H1 (cell line): ENCODE data around the gene TAPBPL. TPM values are rescaled to one million over a fixed set of nuclear protein-coding genes. Genes with fewer than 3 reads are reported as not detected.

Experiments used
- CTCF ChIA-PET: fragments of 300-600 bp; sonication (Branson Sonifier 250); formaldehyde crosslinking; loops from one replicate; lab custom pipeline; 2021; ENCODE audit not compliant: partially characterized antibody; lab: Charles Lee
- POLR2A ChIA-PET: fragments of 300-600 bp; sonication (Branson Sonifier 250); formaldehyde crosslinking; loops from one replicate; lab custom pipeline; 2021; ENCODE audit warnings: inconsistent platforms; ENCODE audit not compliant: partially characterized antibody; lab: Charles Lee
- DNase-seq, 2 experiments: peaks; one replicate each; pipeline versions ENCODE4 v3.0.0 to v3.0.0-alpha.2; 2010 to 2022; ENCODE audit warnings: low spot score in 2 of 2, low read depth in 1 of 2, mixed read lengths in 1 of 2
- FAIRE-seq: peaks from 2 replicates; lab custom pipeline; 2011; peaks lifted over from hg19 to GRCh38; lab: Jason Lieb, UNC
- H2AFZ ChIP-seq: 2 replicates; pipeline ENCODE4 v1.8.1; 2012; ENCODE audit warnings: low read length, inconsistent platforms
- H2AK5ac ChIP-seq: 2 replicates; pipeline ENCODE4 v1.6.1; 2013; ENCODE audit warnings: low read depth, low read length
- H2BK120ac ChIP-seq: replicated peaks from 2 replicates; pipeline ENCODE3; 2013; ENCODE audit warnings: low read depth, low read length, inconsistent platforms
- H2BK12ac ChIP-seq: 2 replicates; pipeline ENCODE4 v1.6.1; 2013; ENCODE audit warnings: low read depth, low read length
- H2BK15ac ChIP-seq: 2 replicates; pipeline ENCODE4 v1.6.1; 2013; ENCODE audit warnings: low read length
- H2BK20ac ChIP-seq: 2 replicates; pipeline ENCODE4 v1.6.1; 2013; ENCODE audit warnings: low read length
- H2BK5ac ChIP-seq: 2 replicates; pipeline ENCODE4 v1.6.1; 2013; ENCODE audit warnings: low read depth, low read length
- H3K14ac ChIP-seq: 2 replicates; pipeline ENCODE4 v1.6.1; 2013; ENCODE audit warnings: inconsistent platforms; ENCODE audit not compliant: insufficient read length
- H3K18ac ChIP-seq: 2 replicates; pipeline ENCODE4 v1.6.1; 2013; ENCODE audit warnings: low read length; ENCODE audit errors: extremely low read depth
- H3K23ac ChIP-seq: 2 replicates; pipeline ENCODE4 v1.6.1; 2013; ENCODE audit warnings: inconsistent platforms; ENCODE audit not compliant: insufficient read length
- H3K23me2 ChIP-seq: 2 replicates; pipeline ENCODE4 v1.6.1; 2013; ENCODE audit warnings: low read depth, low read length
- H3K27ac ChIP-seq: 2 replicates; pipeline ENCODE4 v1.6.1; 2011; ENCODE audit warnings: low read depth, low read length, inconsistent platforms
- H3K27me3 ChIP-seq, 4 experiments: replicated peaks in 1 of 4; 1 replicate in 1 of 4; 2 replicates in 3 of 4; pipeline versions ENCODE4 v1.6.1 to v1.8.1; 2011 to 2013; ENCODE audit warnings: low read length in 3 of 4, mild to moderate bottlenecking in 3 of 4, inconsistent platforms in 2 of 4, mixed read lengths in 2 of 4, moderate library complexity in 1 of 4; ENCODE audit not compliant: control insufficient read depth in 3 of 4, insufficient read depth in 3 of 4; ENCODE audit errors: extremely low read depth in 1 of 4
- H3K36me3 ChIP-seq, 4 experiments: 2 replicates each; pipeline versions ENCODE4 v1.6.1 to v1.8.1; 2011 to 2013; ENCODE audit warnings: mild to moderate bottlenecking in 4 of 4, low read length in 3 of 4, moderate library complexity in 2 of 4, control low read depth in 1 of 4, inconsistent platforms in 1 of 4; ENCODE audit not compliant: insufficient read depth in 4 of 4, control insufficient read depth in 2 of 4
- H3K4ac ChIP-seq: replicated peaks from 2 replicates; pipeline ENCODE3; 2013; ENCODE audit warnings: low read length, low read depth, mixed read lengths, inconsistent platforms; ENCODE audit not compliant: insufficient read length
- H3K4me1 ChIP-seq, 4 experiments: replicated peaks in 1 of 4; 1 replicate in 1 of 4; 2 replicates in 3 of 4; pipeline versions ENCODE4 v1.6.1 to v1.8.1; 2011 to 2013; ENCODE audit warnings: low read length in 3 of 4, inconsistent platforms in 2 of 4, mixed read lengths in 1 of 4; ENCODE audit not compliant: insufficient read depth in 4 of 4, control insufficient read depth in 3 of 4
- H3K4me2 ChIP-seq, 2 experiments: 2 replicates each; pipeline versions ENCODE4 v1.6.1 to v1.8.1; 2011 to 2013; ENCODE audit warnings: low read depth in 2 of 2, low read length in 2 of 2, control low read depth in 1 of 2, inconsistent platforms in 1 of 2, mild to moderate bottlenecking in 1 of 2; ENCODE audit not compliant: insufficient read depth in 1 of 2
- H3K4me3 ChIP-seq, 4 experiments: fragments of 200-600, 300-600 bp in 1 of 4; sonication (generic), shearing (Covaris generic), sonication (Bioruptor Twin) in 1 of 4; 2 replicates each; pipeline versions ENCODE4 v1.5.1 to v1.8.1; 2011 to 2016; ENCODE audit warnings: low read length in 4 of 4, low read depth in 3 of 4, control low read depth in 2 of 4, inconsistent platforms in 2 of 4, mild to moderate bottlenecking in 2 of 4, mixed read lengths in 1 of 4, moderate library complexity in 1 of 4; ENCODE audit not compliant: insufficient read depth in 2 of 4; ENCODE audit errors: extremely low read depth in 1 of 4
- H3K56ac ChIP-seq: replicated peaks from 2 replicates; pipeline ENCODE3; 2013; ENCODE audit warnings: low read depth, mild to moderate bottlenecking, mixed read lengths, low read length, inconsistent platforms; ENCODE audit not compliant: insufficient read length
- H3K79me1 ChIP-seq: 2 replicates; pipeline ENCODE4 v1.6.1; 2013; ENCODE audit warnings: low read depth, low read length, control low read depth
- H3K79me2 ChIP-seq, 2 experiments: 2 replicates each; pipeline versions ENCODE4 v1.6.1 to v1.8.1; 2012 to 2013; ENCODE audit warnings: low read length in 2 of 2, mild to moderate bottlenecking in 2 of 2, inconsistent platforms in 1 of 2; ENCODE audit not compliant: insufficient read depth in 2 of 2, control insufficient read depth in 1 of 2
- H3K9ac ChIP-seq, 4 experiments: replicated peaks in 1 of 4; 1 replicate in 1 of 4; 2 replicates in 3 of 4; pipeline versions ENCODE4 v1.6.1 to v1.8.1; 2011 to 2013; ENCODE audit warnings: low read depth in 3 of 4, low read length in 3 of 4, control low read depth in 2 of 4, mild to moderate bottlenecking in 2 of 4, moderate library complexity in 2 of 4, inconsistent platforms in 1 of 4; ENCODE audit errors: extremely low read depth in 1 of 4
- H3K9me3 ChIP-seq, 2 experiments: 2 replicates each; pipeline versions ENCODE4 v1.6.1 to v1.8.1; 2012 to 2013; ENCODE audit warnings: mild to moderate bottlenecking in 2 of 2, moderate library complexity in 2 of 2, control low read depth in 1 of 2, inconsistent platforms in 1 of 2, low read depth in 1 of 2, low read length in 1 of 2, mixed read lengths in 1 of 2; ENCODE audit not compliant: insufficient read depth in 2 of 2
- H4K20me1 ChIP-seq, 2 experiments: replicated peaks in 1 of 2; 2 replicates each; pipeline versions ENCODE3 to v1.8.1; 2011 to 2013; ENCODE audit warnings: inconsistent platforms in 2 of 2, low read length in 2 of 2, mild to moderate bottlenecking in 1 of 2; ENCODE audit not compliant: insufficient read depth in 2 of 2, control insufficient read depth in 1 of 2
- H4K5ac ChIP-seq: 2 replicates; pipeline ENCODE4 v1.6.1; 2013; ENCODE audit warnings: low read length, low read depth, mixed read lengths, inconsistent platforms; ENCODE audit not compliant: insufficient read length
- H4K8ac ChIP-seq: 2 replicates; pipeline ENCODE4 v1.8.0; 2013; ENCODE audit warnings: mild to moderate bottlenecking, moderate library complexity, low read length, inconsistent platforms; ENCODE audit not compliant: insufficient read depth; ENCODE audit errors: extremely low read depth
- H4K91ac ChIP-seq: replicated peaks from 2 replicates; pipeline ENCODE3; 2013; ENCODE audit warnings: low read length, mixed read lengths, inconsistent platforms; ENCODE audit not compliant: insufficient read length
- KDM1A ChIP-seq: fragments of 200-600, 300-600 bp; sonication (generic); IDR thresholded peaks from 2 replicates; pipeline ENCODE4 v1.7.1; 2016; ENCODE audit warnings: mild to moderate bottlenecking, low read length, borderline replicate concordance
- KDM5A ChIP-seq: fragments of 200-600 bp; IDR thresholded peaks from 2 replicates; pipeline ENCODE4 v1.7.1; 2012; ENCODE audit warnings: mild to moderate bottlenecking, low read length, inconsistent platforms, mixed read lengths
- SP2 ChIP-seq: IDR thresholded peaks from 2 replicates; pipeline ENCODE4 v1.6.1; 2012; ENCODE audit warnings: mild to moderate bottlenecking, low read length, inconsistent platforms
- TBP ChIP-seq: IDR thresholded peaks from 2 replicates; pipeline ENCODE4 v1.6.1; 2011; ENCODE audit warnings: low read depth, low read length, improper control_type of control experiment
- WGBS, 2 experiments: shearing (Covaris generic) in 1 of 2; methylation state at CpG; one replicate each; pipeline versions ENCODE4 v1.1.6 to v1.1.7; 2013 to 2015; ENCODE audit warnings: low lambda C conversion rate in 2 of 2, mixed read lengths in 2 of 2, inconsistent platforms in 1 of 2, low coverage in 1 of 2, missing lambda C conversion rate in 1 of 2; ENCODE audit not compliant: insufficient replicate concordance in 2 of 2, insufficient coverage in 1 of 2, insufficient read length in 1 of 2; ENCODE audit errors: extremely low coverage in 1 of 2, missing lambda C conversion rate in 1 of 2; 5-methylcytosine and 5-hydroxymethylcytosine counted together
- polyA plus RNA-seq, 7 experiments: library from polyadenylated mRNA; depleted of rRNA in 3 of 7; stranded (reverse) in 5 of 7; unstranded in 2 of 7; fragments of >200 nt in 5 of 7; fragments of 200-250 nt in 2 of 7; gene quantifications; 1 replicate in 5 of 7; 2 replicates in 1 of 7; 4 replicates in 1 of 7; pipeline versions ENCODE4 v1.2.1 to v1.2.3, GENCODE V29; 2011 to 2013; ENCODE audit warnings: missing spikeins in 2 of 7, mixed read lengths in 2 of 7
- total RNA-seq: library from RNA; stranded (reverse); fragmentation: NEBNext Ultra II Directional; extraction: Animal tissue kit (Norgen Biotek cat#: 25700); gene quantifications from 2 replicates; pipeline ENCODE4 v1.2.1, GENCODE V29; 2021

The TAPBPL gene
- total and polyA plus RNA-seq, 2 of the 8 experiments (the other 6 are each of a cell fraction or from before 2014, with no cell fraction given), result 0.61 to 1.5 TPM

- Histone ChIP-seq H2BK20ac (no peak overlapping the region), H2BK5ac (no peak overlapping the region), H3K56ac (no peak overlapping the region), H3K79me2 (peaks cover 0 to 38% of the 10 kb centered on the region in 2 experiments; a peak in 3 of 4 replicates), H3K18ac (no peak overlapping the region), H3K23me2 (peaks cover 7% of the 10 kb centered on the region), H4K20me1 (peaks cover 4% of the 10 kb centered on the region in 2 experiments), H4K91ac (no peak overlapping the region), H3K23ac (no peak overlapping the region), H2BK120ac (no peak overlapping the region), H2BK12ac (no peak overlapping the region), H2BK15ac (no peak overlapping the region), H3K27ac (no peak overlapping the region), H3K4me3 (peak overlapping the region; percentile 60 to 93 (median 86); a peak in 7 of 8 replicates), H4K8ac (no peak overlapping the region), H3K4me2 (peak overlapping the region; percentile 86 to 88), H4K5ac (no peak overlapping the region), H3K9me3 (no peaks in the 10 kb centered on the region), H2AK5ac (no peak overlapping the region), H3K9ac (peak overlapping the region in 2 of 4 experiments; percentile 20 to 39; a peak in 2 of 7 replicates), H3K27me3 (no peaks in the 10 kb centered on the region), H2AFZ (no peak overlapping the region), H3K14ac (no peak overlapping the region), H3K79me1 (peaks cover 3% of the 10 kb centered on the region), H3K4me1 (peaks cover 0 to 6% (median 4%) of the 10 kb centered on the region in 4 experiments; a peak in 4 of 7 replicates), H3K4ac (no peak overlapping the region), H3K36me3 (peaks cover 5 to 44% (median 23%) of the 10 kb centered on the region in 4 experiments; a peak in 7 of 8 replicates)
- no peak for FAIRE-seq
- no peak for DNase-seq
- POLR2A ChIA-PET, result interaction anchor here (0.8 to 3.9 kb wide), 10 partner anchors 8 to 111 kb away, joined by 3 to 39 read pairs (median 6); partner anchors contain the start of genes GAPDH, NOP2 and VAMP1
- 92% methylated on average over 1 of the region's 1 CpG; no CpG with 5 or more reads in 1 of the 2 experiments for WGBS, 2 experiments
- CTCF ChIA-PET, result interaction anchor here (0.6 to 3.0 kb wide), 7 partner anchors 11 to 340 kb away, joined by 3 to 15 read pairs (median 5); no protein-coding TSS in a partner anchor
- TF ChIP-seq TBP, result no peak
- TF ChIP-seq KDM1A, result no peak
- TF ChIP-seq KDM5A, result no peak
- TF ChIP-seq SP2, result no peak
Measured at GRCh38 chr12:6494968-6495367, 43.1 kb downstream of the TAPBPL start.
